Naive B cell (primary cell): ENCODE results near the gene ABCC3. TPM values are rescaled to one million over a fixed set of nuclear protein-coding genes. Genes with fewer than 3 reads are reported as not detected.

Experiments used
- ATAC-seq, 2 donors: fragments of 150-1000 bp; cut with Tn5 transposase; 2 replicates each; pipeline ENCODE4 v1.10.0; 2021; ENCODE audit warnings: low read depth in 2 of 2, mild to moderate bottlenecking in 2 of 2, moderate library complexity in 2 of 2
- DNase-seq: peaks from one replicate; pipeline ENCODE4 v3.0.0; 2022
- H3K27ac Mint-ChIP-seq, 6 donors: one replicate each; pipeline ENCODE4 v1.8.0; 2020 to 2022; ENCODE audit warnings: mild to moderate bottlenecking in 6 of 6, mixed read lengths in 6 of 6, moderate library complexity in 5 of 6, inconsistent platforms in 2 of 6
- H3K27me3 Mint-ChIP-seq, 3 donors: one replicate each; pipeline ENCODE4 v1.8.0; 2021 to 2022; ENCODE audit warnings: mixed read lengths in 3 of 3, mild to moderate bottlenecking in 1 of 3
- H3K36me3 Mint-ChIP-seq, 2 donors: one replicate each; pipeline ENCODE4 v1.8.0; 2020 to 2022; ENCODE audit warnings: mixed read lengths in 2 of 2, inconsistent platforms in 1 of 2, mild to moderate bottlenecking in 1 of 2
- H3K4me1 Mint-ChIP-seq, 3 donors: one replicate each; pipeline ENCODE4 v1.8.0; 2020 to 2022; ENCODE audit warnings: mixed read lengths in 3 of 3, inconsistent platforms in 1 of 3, mild to moderate bottlenecking in 1 of 3, moderate library complexity in 1 of 3
- H3K4me3 Mint-ChIP-seq, 8 donors: one replicate each; pipeline ENCODE4 v1.8.0; 2020 to 2022; ENCODE audit warnings: mild to moderate bottlenecking in 8 of 8, mixed read lengths in 8 of 8, moderate library complexity in 8 of 8, inconsistent platforms in 2 of 8
- H3K9me3 Mint-ChIP-seq, 7 donors: one replicate each; pipeline ENCODE4 v1.8.0; 2020 to 2022; ENCODE audit warnings: mixed read lengths in 7 of 7, mild to moderate bottlenecking in 5 of 7, inconsistent platforms in 2 of 7, moderate library complexity in 1 of 7
- polyA plus RNA-seq, 6 donors: library from polyadenylated mRNA; unstranded; fragments of 300-500 nt; fragmentation: Illumina TruSeq; gene quantifications; one replicate each; pipeline ENCODE4 v1.2.3, GENCODE V29; 2021; ENCODE audit warnings: low read depth in 6 of 6

ABCC3 gene
- polyA plus RNA-seq, 6 donors from 2014 or later: 0.44 to 0.99 (median 0.76) TPM; not detected in 2

DNA sequence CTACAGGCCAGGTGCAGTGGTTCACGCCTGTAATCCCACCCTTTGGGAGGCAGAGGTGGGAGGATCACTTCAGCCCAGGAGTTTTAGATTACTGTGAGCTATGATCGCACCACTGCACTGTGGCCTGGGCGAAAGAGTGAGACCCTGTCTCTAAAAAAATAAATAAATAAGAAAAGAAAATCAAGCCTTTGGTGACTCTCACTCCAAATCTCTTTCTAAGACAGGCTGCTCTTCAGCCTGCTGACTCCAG lies 976 bp downstream of the ABCC3 start:
- DNase-seq (no peak), ATAC-seq (no peak)
- peaks cover 0 to 3% (median 0%) of the 10 kb centered on the region in 7 donors for H3K9me3 Mint-ChIP-seq
- peaks cover 0 to 7% (median under 1%) of the 10 kb centered on the region in 3 donors for H3K4me1 Mint-ChIP-seq
- no peak overlapping the region for H3K4me3 Mint-ChIP-seq
- no peaks in the 10 kb centered on the region for H3K36me3 Mint-ChIP-seq
- no peak overlapping the region for H3K27ac Mint-ChIP-seq
- H3K27me3 Mint-ChIP-seq: peaks cover 44 to 75% (median 72%) of the 10 kb centered on the region in 3 donors

DNA sequence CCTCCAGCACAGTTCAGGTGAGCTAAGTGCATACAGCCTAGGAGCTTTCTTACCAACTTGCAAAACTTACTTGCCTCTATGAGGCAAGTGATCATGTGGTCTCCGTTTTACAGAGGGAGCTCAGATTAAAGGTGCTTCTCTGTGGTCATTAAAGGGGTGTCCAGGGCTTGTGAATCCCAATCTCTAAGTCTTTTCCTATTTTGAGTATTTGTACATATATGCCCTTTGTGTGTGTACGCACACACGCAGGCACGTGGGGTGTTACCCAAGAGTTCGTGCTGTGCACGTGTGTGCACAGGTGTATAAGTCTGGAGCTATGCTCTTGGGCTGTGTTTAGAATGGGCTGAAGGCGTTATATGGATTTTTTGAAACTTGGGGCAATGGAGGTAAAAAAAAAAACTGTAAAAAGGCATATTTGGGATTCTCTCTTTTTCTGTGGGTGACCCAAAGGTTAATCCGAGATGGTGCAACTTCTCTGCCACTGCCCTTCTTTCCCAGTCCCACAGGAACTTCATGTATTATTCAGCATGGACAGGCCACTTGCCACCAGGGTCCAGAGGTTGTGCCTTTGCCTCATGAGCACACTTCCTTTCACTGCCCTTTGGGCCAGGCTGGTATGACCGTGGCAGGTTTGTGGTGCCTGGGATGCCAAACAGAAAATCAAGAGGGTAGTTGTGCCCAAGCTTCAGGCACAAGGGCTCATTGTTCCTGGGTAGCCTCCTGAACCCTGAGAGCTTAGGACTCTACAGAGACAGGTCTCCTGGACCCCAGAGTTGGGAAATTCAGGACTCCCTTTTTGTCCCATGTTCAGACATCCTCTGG lies 1.5 kb downstream of the ABCC3 start:
- H3K9me3 Mint-ChIP-seq: peaks cover 0 to 3% (median 0%) of the 10 kb centered on the region in 7 donors
- H3K27ac Mint-ChIP-seq: no peak overlapping the region
- DNase-seq (no peak), ATAC-seq (no peak)
- H3K4me3 Mint-ChIP-seq: no peak overlapping the region
- H3K4me1 Mint-ChIP-seq: peaks cover 0 to 7% (median 0%) of the 10 kb centered on the region in 3 donors
- H3K36me3 Mint-ChIP-seq: no peaks in the 10 kb centered on the region
- peaks cover 41 to 75% (median 73%) of the 10 kb centered on the region in 3 donors for H3K27me3 Mint-ChIP-seq

DNA sequence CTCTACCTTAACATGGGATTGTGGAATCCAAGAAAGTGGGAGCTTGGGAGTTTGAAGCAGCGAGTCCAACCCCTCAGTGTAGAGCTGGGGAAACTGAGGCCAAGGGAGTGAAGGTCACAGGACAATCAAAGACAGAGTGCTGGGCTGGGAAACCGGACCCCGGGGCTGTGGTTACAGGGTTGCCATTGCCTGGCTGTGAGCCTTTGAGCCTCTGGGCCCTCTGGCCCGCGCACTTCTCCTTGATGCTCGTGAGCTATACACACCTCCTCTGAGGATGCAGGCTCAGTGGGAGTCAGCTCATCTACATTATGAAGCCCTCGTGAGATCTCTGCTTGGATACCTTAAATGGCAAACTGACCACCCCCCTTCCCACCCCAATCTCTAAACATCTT lies 2.1 kb downstream of the ABCC3 start:
- no peak for DNase-seq
- no peak for ATAC-seq
- no peaks in the 10 kb centered on the region for H3K36me3 Mint-ChIP-seq
- peaks cover 40 to 73% (median 71%) of the 10 kb centered on the region in 3 donors for H3K27me3 Mint-ChIP-seq
- H3K9me3 Mint-ChIP-seq: peaks cover 0 to 2% (median 0%) of the 10 kb centered on the region in 7 donors
- no peak overlapping the region for H3K4me3 Mint-ChIP-seq
- H3K27ac Mint-ChIP-seq: no peak overlapping the region
- peaks cover 0 to 7% (median 0%) of the 10 kb centered on the region in 3 donors for H3K4me1 Mint-ChIP-seq

DNA sequence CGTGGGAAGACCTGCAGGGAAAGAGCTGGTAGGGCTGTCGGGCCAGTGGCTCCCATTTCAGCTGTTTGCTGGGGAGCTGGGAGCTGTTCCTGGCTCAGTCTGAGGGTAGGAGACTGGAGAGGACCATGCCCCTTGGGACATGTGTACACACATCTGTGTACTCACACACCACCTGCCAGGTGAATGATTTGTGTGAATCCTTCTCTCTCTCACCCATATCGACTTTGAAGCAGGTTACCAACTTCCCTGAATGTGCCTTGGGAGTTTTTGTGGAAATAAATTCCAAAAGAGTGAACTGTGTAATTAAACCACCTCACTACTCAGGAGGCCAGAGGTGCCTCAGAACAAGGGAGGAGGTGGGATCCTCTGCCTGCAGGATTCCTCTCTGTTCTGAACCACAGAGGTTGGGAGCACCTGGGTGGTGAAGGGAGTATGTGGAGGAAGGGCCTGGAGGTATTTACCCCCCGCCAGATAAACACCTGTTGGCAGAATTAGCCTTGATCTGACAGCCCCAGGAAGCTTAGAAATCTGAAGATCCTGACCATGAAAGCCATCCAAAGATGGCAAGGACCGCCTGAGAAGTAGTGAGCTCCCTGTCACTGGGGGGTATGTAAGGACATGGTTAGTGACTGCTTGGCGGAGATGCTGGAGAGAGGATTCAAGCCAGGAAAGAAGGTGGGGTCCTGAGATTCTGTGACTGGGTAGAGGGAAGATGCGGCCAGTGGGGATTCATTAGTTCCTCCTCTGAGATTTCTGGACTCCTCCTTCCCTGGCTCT lies 3.3 kb downstream of the ABCC3 start:
- H3K4me3 Mint-ChIP-seq: no peak overlapping the region
- peaks cover 32 to 62% (median 59%) of the 10 kb centered on the region in 3 donors for H3K27me3 Mint-ChIP-seq
- no peaks in the 10 kb centered on the region for H3K36me3 Mint-ChIP-seq
- peaks cover 0 to 7% (median 0%) of the 10 kb centered on the region in 3 donors for H3K4me1 Mint-ChIP-seq
- H3K27ac Mint-ChIP-seq: no peak overlapping the region
- no peak for ATAC-seq
- peaks cover 0 to 2% (median 0%) of the 10 kb centered on the region in 7 donors for H3K9me3 Mint-ChIP-seq
- DNase-seq: no peak

DNA sequence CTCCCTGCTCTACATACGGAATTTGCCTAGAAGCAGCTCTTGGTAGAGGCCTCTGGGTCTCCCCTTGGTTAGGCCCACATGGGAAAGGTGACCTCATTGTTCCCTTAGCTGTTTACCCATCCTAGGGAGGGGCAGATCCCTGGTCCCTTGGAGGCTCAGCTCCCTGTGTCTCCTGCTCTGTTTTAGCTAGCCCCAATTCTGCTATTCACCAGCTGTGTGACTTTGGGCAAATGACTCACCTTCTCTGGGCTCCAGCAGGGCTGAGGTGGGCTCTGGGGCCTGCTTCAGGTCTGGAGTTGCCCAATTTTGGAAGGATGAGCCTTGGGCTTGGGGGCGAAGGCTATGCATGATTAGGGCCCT lies 3.9 kb downstream of the ABCC3 start:
- H3K27ac Mint-ChIP-seq: no peak overlapping the region
- H3K36me3 Mint-ChIP-seq: peaks cover 0 to 4% of the 10 kb centered on the region in 2 donors
- H3K27me3 Mint-ChIP-seq: peaks cover 32 to 61% (median 58%) of the 10 kb centered on the region in 3 donors
- peaks cover 0 to 5% (median 0%) of the 10 kb centered on the region in 3 donors for H3K4me1 Mint-ChIP-seq
- DNase-seq (no peak), ATAC-seq (no peak)
- H3K9me3 Mint-ChIP-seq: peaks cover 0 to 2% (median 0%) of the 10 kb centered on the region in 7 donors
- no peak overlapping the region for H3K4me3 Mint-ChIP-seq

DNA sequence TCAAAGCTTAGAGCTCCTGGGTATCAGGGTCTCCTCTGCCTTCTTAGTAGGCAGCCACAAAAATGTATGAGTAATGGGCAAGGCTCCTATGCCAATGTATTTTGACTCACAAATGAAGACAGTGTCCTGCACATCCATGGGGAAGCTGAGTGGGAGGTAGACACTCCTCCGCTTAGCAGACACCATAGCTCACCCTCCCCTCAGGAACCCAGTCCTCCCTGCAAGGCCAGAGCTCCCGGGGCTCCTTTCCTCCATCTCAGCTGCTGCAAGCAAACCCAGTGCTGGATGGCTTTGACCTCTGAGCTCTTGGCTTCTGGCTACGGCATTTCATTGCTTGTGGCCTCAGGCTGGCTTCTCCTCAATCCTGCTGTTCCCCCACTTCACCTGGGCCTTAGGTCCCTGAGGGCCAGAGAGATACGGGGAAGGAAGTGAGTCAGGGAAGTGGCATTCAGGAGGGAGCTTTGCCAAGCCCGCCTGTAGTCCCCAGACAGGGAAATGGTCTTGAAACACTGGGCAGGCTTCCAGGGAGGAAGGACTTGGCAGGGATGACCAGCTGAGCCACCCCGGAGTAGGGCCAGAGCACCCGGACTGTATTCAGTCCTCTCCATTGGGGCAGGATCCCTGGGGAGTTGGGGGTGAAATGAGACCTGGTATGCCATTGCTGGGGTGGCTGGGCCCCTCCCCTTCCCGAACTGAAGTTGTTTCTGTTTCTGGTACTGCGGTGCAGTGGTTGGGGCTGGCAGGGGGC lies 4.5 kb downstream of the ABCC3 start:
- no peak overlapping the region for H3K4me3 Mint-ChIP-seq
- peaks cover 0 to 2% (median 0%) of the 10 kb centered on the region in 7 donors for H3K9me3 Mint-ChIP-seq
- H3K27me3 Mint-ChIP-seq: peaks cover 30 to 61% (median 56%) of the 10 kb centered on the region in 3 donors
- H3K4me1 Mint-ChIP-seq: no peaks in the 10 kb centered on the region
- no peak for DNase-seq
- H3K36me3 Mint-ChIP-seq: peaks cover 0 to 8% of the 10 kb centered on the region in 2 donors
- ATAC-seq: no peak
- H3K27ac Mint-ChIP-seq: no peak overlapping the region

DNA sequence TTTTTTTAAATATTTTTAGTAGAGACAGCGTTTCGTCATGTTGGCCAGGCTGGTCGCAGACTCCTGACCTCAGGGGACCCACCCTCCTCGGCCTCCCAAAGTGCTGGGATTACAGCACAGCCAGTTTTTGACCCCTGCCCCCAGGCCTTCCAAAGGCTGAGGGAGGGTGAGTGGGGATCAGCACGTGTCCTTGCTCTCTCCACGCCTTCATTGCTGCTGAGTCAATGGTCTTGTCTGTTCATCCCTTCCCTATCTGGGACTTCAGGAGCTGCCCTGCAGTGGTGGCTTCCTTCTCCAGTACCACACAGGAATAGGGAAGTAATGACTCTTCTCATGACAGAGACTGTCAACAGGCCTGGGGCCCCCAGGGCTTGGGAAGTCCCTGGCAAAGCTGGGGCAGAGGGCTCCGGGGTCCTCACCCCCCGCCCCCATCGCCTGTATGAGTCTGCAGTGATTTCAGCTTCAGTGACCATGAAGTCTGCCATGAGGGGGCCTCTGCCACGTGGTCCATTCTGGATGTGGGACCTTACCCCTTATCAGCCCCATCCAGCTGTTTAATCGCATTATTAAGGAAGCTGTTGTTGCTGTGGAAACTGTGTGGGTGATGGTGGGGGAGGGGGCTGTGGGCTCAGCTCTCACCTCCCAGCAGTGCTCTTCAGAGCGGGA lies 6.1 kb downstream of the ABCC3 start:
- H3K27me3 Mint-ChIP-seq: peaks cover 29 to 56% (median 50%) of the 10 kb centered on the region in 3 donors
- H3K36me3 Mint-ChIP-seq: peaks cover 0 to 8% of the 10 kb centered on the region in 2 donors
- H3K9me3 Mint-ChIP-seq: peaks cover 0 to 2% (median 0%) of the 10 kb centered on the region in 7 donors
- no peak overlapping the region for H3K4me3 Mint-ChIP-seq
- no peaks in the 10 kb centered on the region for H3K4me1 Mint-ChIP-seq
- ATAC-seq (no peak), DNase-seq (no peak)
- H3K27ac Mint-ChIP-seq: no peak overlapping the region

DNA sequence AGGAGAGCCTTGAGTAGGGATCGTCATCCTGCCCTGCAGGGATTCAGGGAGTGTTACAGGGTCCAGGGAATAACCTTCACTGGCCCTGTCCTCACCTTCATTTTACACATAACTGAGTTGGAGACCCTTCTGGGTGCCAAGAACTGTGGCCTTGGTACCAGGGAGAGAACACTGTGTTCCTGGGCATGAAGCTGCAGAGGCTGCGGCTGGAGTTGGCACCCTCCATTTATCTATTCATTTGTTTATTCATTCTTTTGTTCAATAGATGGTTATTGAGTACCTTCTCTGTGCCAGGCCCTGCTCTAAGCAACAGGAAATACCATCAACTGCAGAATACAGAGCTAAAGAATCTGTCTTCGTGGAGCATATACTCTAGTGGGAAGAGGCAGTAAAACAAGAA lies 6.7 kb downstream of the ABCC3 start:
- H3K27ac Mint-ChIP-seq: no peak overlapping the region
- H3K9me3 Mint-ChIP-seq: peaks cover 0 to 5% (median 0%) of the 10 kb centered on the region in 7 donors
- peaks cover 0 to 8% of the 10 kb centered on the region in 2 donors for H3K36me3 Mint-ChIP-seq
- no peak for ATAC-seq
- H3K4me1 Mint-ChIP-seq: no peaks in the 10 kb centered on the region
- no peak overlapping the region for H3K4me3 Mint-ChIP-seq
- H3K27me3 Mint-ChIP-seq: peaks cover 28 to 56% (median 50%) of the 10 kb centered on the region in 3 donors
- DNase-seq: no peak

DNA sequence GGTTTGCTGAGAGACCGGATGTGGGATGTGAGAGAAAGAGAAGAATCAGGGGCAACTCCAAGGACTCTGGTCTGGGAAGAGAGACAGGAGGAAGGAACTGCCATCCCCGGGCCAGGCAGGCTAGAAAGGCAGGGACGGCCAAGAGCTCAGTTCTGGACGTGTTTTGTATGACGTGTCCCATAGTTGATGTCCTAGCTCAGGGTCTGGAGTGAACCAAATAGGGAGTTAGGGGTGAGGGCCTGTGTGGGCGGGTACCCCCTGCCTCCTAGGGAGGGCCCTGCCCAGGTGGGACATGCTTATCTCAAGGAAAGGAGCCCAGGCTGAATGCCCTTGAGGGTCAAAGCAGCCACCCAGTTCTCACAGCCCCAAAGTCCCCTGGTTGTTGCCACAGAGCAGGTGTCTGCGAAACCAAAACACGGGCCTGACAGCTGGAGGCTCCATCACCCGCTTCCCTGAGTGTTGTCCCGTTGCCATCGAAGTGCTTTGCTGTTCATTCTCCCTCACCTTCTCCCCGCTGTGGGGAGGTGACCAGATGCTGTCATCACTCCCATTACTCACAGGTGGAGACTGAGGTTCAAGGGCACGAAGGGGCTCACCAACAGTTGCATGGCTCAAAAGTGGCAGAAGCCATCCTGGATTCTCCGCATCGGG lies 7.5 kb downstream of the ABCC3 start:
- Mint-ChIP-seq H3K4me3 (no peak overlapping the region), H3K36me3 (peaks cover 0 to 8% of the 10 kb centered on the region in 2 donors), H3K9me3 (peaks cover 0 to 5% (median 0%) of the 10 kb centered on the region in 7 donors), H3K27ac (no peak overlapping the region), H3K4me1 (no peaks in the 10 kb centered on the region), H3K27me3 (peaks cover 30 to 56% (median 46%) of the 10 kb centered on the region in 3 donors)
- no peak for DNase-seq
- no peak for ATAC-seq

DNA sequence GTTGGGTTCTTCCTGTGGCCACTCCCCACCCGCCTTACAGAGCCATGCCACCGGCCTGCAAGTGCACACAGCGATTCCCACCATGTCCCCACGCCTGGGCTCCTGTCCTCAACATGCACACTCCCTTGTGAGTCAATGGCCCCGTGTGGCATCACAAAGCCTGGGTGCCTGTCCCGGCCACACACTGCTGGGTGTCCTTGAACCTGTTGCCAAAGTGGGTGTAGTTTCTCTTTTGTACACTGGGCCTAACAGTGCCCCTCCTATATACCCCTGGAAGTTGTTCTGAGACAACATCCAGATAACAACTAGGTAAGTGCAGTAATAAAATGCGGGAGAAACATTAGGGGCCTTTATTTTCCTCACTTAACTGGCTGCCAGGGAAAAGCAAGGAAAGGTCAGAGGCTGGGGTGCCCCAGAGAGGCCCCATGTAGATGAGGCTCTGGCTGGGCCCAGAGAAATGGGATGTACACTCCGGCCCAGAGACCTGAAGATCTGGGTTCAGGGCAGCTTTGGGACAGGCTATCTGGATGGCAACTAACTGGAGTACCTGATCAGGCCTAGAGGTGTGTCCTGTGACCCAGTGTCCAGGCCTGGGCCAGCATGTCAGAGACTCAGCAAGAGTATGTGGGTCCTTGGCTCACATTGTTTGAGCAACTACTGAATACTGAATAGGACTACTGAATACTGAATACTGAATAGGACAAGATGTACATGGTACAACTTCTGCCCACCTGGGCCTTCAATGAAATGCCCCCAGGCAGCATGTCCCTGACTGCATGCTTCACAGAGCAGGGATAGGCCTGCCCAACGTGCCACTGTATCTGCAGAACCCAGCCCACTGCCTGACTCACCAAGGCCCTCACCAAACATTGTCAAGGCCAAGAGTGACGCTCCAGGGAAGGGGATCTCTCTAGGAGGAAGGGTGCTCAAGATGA lies 8.3 kb downstream of the ABCC3 start:
- H3K36me3 Mint-ChIP-seq: peaks cover 0 to 8% of the 10 kb centered on the region in 2 donors
- DNase-seq (no peak), ATAC-seq (no peak)
- no peak overlapping the region for H3K4me3 Mint-ChIP-seq
- peaks cover 25 to 55% (median 45%) of the 10 kb centered on the region in 3 donors for H3K27me3 Mint-ChIP-seq
- no peaks in the 10 kb centered on the region for H3K4me1 Mint-ChIP-seq
- no peak overlapping the region for H3K27ac Mint-ChIP-seq
- H3K9me3 Mint-ChIP-seq: peaks cover 0 to 5% (median 0%) of the 10 kb centered on the region in 7 donors

DNA sequence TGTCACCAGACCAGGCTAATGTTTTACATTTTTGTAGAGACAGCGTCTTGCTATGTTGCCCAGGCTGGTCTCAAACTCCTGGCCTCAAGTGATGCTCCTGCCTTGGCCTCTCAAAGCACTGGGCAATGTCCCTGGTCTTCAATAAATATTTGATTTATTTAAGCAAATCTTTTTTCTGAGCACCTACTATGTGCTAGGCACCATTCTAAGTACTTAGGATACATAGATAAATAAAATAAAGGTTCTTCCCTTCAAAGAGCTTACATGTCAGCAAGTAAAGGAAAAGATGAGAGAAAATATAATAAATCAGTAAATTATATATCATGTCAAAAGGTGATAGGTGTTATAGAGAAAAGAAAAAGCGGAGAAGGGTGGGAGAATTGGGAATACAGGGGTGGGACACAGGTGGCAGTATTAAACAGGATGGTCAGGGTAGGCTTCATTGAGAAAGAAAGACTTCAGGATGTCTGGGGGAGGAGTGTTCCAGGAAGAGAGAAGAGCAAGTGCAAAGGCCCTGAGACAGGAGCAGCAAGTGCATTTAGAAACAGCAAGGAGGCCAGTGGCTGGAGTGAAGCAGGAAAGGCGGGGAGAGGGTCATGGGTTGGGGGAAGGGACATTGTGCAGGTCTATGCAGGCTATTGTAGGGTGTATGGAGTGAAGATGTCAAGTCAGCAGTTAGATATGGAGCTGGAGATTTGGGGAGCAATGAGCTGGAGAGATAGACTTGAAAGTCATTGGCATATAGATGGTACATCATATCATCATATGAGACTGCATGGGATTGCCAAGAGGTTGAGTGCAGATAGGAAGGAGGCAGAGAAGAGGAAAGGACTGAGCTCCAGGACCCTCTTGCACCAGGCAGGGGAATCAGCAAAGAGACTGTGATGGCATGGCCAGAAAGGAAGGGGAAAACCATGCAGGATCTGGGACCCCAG lies 11.3 kb downstream of the ABCC3 start:
- DNase-seq: no peak
- Mint-ChIP-seq H3K4me3 (no peak overlapping the region), H3K9me3 (peaks cover 0 to 9% (median 5%) of the 10 kb centered on the region in 7 donors), H3K27ac (no peak overlapping the region), H3K27me3 (peaks cover 18 to 42% (median 42%) of the 10 kb centered on the region in 3 donors), H3K4me1 (no peaks in the 10 kb centered on the region), H3K36me3 (peaks cover 0 to 8% of the 10 kb centered on the region in 2 donors)
- ATAC-seq: no peak
